GM20000 (cell line): ENCODE measurements around the gene INPP5J.

Experiments
- DNase-seq: peaks from one replicate; pipeline ENCODE4 v3.0.0; 2012; ENCODE audit warnings: low spot score
- TF ChIP-seq, protein P1 (sequence below): IDR thresholded peaks from 2 replicates; pipeline ENCODE4 v1.5.1; 2012; ENCODE audit warnings: mild to moderate bottlenecking, control low read depth; ENCODE audit errors: extremely low read depth, missing control alignments

The INPP5J gene

DNA sequence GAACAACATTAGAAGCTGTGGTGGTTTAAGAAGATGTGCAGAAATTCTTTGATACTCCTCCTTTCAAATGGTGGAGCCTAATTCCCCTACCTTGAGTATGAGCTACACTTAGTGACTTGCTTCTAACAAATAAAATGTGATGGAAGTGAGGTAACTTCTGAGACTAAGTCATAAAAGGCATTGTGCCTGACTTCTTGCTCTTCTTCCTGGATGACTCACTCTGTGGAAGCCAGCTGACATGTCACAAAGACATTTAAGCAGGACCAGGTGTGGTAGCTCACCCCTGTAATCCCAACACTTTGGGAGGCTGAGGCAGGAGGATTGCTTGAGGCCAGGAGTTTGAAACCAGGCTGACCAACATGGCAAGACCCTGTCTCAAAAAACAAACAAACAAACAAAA, 21.5 kb downstream of the INPP5J start:
- DNase-seq: no peak
- TF ChIP-seq, protein P1, sequence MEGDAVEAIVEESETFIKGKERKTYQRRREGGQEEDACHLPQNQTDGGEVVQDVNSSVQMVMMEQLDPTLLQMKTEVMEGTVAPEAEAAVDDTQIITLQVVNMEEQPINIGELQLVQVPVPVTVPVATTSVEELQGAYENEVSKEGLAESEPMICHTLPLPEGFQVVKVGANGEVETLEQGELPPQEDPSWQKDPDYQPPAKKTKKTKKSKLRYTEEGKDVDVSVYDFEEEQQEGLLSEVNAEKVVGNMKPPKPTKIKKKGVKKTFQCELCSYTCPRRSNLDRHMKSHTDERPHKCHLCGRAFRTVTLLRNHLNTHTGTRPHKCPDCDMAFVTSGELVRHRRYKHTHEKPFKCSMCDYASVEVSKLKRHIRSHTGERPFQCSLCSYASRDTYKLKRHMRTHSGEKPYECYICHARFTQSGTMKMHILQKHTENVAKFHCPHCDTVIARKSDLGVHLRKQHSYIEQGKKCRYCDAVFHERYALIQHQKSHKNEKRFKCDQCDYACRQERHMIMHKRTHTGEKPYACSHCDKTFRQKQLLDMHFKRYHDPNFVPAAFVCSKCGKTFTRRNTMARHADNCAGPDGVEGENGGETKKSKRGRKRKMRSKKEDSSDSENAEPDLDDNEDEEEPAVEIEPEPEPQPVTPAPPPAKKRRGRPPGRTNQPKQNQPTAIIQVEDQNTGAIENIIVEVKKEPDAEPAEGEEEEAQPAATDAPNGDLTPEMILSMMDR: no peak

DNA sequence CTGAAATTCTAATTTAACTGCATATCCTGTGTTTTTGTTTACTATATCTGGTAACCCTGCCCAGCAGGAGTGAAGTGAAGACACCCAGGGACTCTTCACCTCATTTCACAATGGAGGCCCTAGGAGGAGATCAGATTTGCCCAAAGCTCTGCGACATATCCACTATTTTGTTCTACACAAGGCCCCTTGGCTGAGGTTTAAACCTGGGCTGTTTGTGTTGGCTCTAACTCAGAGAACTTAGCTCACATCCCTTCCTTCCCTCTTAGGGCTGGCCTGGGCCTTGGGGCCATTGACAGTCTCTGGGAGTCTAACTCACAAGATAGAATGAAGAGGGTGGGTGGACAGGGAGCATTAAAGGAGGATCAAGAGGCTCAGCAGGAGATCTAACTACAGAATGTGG, 25.7 kb downstream of the INPP5J start:
- TF ChIP-seq, protein P1: no peak
- no peak for DNase-seq

DNA sequence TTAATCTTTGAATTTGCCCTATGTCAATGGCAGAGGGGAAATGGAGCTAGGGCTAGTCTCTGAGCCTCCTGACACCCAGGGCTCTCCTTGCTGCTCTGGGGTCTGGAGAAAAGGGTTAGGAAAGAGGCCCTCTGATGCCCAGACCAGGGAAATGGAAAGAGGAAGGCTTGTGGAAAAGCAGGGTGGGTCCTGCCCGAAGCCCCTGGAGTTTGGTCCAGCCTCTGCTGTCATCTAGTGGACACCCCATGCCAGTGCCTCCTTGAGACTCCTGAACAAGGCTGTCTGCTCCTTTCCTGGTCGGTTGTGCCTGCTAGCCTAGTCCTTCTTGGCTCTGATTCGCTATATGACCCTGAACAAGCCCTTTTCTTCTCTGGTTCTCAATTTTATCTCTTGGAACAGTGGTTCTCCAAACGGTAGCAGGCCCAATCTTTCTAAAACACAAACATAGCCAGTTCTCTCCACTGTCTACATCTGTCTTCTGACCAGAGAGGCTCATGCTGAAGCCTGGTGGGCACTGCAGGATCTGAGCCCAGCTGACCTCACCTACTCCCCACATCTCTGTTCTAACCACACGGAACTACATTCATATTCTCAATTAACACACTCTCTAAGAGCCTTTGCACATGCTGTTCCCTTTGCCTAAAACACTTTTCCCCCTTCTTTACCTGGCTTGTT, 26.3 kb downstream of the INPP5J start:
- TF ChIP-seq, protein P1: peak; percentile 75
- DNase-seq: peak; percentile 71

DNA sequence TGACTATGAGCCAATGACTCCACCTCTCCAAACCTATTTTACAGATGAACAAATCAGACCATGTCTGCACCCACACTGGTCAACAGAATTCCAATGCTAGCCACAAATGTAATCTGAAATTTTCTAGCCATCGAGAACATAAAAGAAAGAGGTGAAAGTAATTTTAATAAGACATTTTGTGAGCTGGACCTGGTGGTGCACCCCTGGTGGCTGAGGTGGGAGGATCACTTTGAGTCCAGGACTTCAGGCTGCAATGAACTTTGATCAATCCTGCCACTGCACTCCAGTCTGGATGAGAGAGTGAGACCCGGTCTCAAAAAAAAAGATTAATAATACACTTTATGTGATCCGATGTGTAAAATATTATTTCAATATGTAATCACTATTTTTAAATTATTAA, 27.8 kb downstream of the INPP5J start:
- DNase-seq: no peak

DNA sequence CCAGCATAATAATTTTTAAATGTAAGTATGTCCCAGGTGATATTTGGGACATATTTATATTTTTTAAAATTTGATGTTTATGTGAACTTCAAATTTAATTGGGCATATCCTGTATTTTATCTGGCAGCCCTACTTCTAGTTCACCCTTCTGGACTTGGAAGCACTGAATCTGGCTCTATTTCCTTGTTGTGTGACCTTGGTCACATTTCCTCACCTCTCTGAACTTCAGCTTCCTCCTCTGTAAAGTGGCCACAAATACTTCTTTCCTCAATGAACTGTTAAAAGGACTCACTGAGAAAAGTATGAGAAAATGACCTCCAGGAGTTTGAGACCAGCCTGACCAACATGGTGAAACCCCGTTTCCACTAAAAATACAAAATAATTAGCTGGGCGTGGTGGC, 29.1 kb downstream of the INPP5J start:
- TF ChIP-seq, protein P1: no peak
- no peak for DNase-seq

More for the DNA sequence above, 27.8 kb downstream of the INPP5J start:
- TF ChIP-seq, protein P1: no peak

DNA sequence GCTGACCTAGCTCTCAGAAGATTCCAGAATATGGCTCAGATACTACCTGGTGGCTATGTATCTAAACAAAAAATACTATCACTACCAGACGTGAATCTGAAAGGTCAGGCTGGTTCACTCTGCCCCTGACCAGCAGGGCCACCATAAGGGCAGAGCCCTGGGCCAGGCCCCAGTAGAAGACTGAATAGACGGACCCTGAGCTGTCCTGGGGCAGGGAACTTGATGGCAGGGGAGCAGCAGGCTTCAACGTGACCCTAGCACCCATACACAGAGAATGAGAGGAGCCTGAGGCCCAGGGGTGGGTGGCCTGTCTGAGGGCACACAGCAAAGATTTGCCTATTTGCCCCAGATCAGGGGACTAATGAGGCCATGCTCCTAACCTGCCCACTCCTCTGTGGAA, 30.6 kb downstream of the INPP5J start:
- DNase-seq: no peak
- TF ChIP-seq, protein P1: no peak

DNA sequence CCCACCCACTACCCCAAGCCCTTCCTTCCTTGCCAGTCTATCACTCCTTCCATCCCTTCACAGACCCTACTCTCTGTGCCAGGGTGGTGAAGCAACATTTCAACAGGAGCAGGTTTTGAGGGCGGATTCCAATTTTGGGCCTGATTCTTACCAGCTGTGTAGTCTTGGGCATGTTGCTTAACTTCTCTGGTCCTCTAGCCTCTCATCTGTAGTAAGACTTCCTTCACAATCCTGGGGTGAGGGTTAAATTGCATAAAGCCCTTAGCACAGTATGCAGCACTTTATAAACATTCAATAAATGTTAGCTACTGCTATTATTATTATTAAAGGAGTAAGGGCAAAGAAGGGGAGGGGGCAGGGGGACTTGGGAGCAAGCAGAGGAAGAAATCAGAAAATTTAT, 32.2 kb downstream of the INPP5J start:
- TF ChIP-seq, protein P1: no peak
- DNase-seq: no peak
